MCF 10A (cell line): ENCODE results near the gene STK25. TPM values are rescaled to one million over a fixed set of nuclear protein-coding genes. Genes with fewer than 3 reads are reported as not detected.

Experiments used
- BruUV-seq: library from RNA; stranded (reverse); fragments of 400-500 nt; replicated peaks from 2 replicates; lab custom pipeline; 2021; lab: Mats Ljungman, UMichigan
- CTCF ChIA-PET: fragments of 300-600 bp; sonication (Branson Sonifier 250); formaldehyde crosslinking; extraction: SDS; loops from one replicate; lab custom pipeline; 2021; ENCODE audit warnings: antibody characterized with exemption, inconsistent platforms; lab: Yijun Ruan, JAX
- POLR2A ChIA-PET: fragments of 300-600, 350-650 bp; sonication (Branson Sonifier 250); formaldehyde crosslinking; extraction: SDS; loops from one replicate; lab custom pipeline; 2020; ENCODE audit warnings: antibody characterized with exemption, inconsistent platforms; lab: Yijun Ruan, JAX
- DNase-seq: peaks from one replicate; pipeline ENCODE4 v3.0.0-alpha.2; 2018; ENCODE audit not compliant: unreplicated experiment
- H3K27ac Mint-ChIP-seq: one replicate; pipeline ENCODE4 v1.8.0; 2022; ENCODE audit warnings: mild to moderate bottlenecking, low read depth, mixed read lengths; ENCODE audit not compliant: unreplicated experiment
- H3K27me3 Mint-ChIP-seq: one replicate; pipeline ENCODE4 v1.8.0; 2022; ENCODE audit warnings: mixed read lengths; ENCODE audit not compliant: insufficient read depth, unreplicated experiment
- H3K36me3 Mint-ChIP-seq: one replicate; pipeline ENCODE4 v1.8.0; 2022; ENCODE audit warnings: mild to moderate bottlenecking, moderate library complexity, mixed read lengths; ENCODE audit not compliant: insufficient read depth, unreplicated experiment
- H3K4me1 Mint-ChIP-seq: one replicate; pipeline ENCODE4 v1.8.0; 2022; ENCODE audit warnings: mixed read lengths; ENCODE audit not compliant: insufficient read depth, unreplicated experiment
- H3K4me3 Mint-ChIP-seq: one replicate; pipeline ENCODE4 v1.8.0; 2022; ENCODE audit warnings: mild to moderate bottlenecking, moderate library complexity, mixed read lengths; ENCODE audit not compliant: unreplicated experiment
- H3K9me3 Mint-ChIP-seq: one replicate; pipeline ENCODE4 v1.8.0; 2022; ENCODE audit warnings: mixed read lengths; ENCODE audit not compliant: unreplicated experiment
- CTCF ChIP-seq: fragments of 200-600 bp; IDR thresholded peaks from one replicate; pipeline ENCODE4 v1.8.0; 2022; ENCODE audit warnings: antibody characterized with exemption, mild to moderate bottlenecking; ENCODE audit not compliant: unreplicated experiment
- intact Hi-C: fragments of 100-400 bp; cut with micrococcal nuclease; formaldehyde crosslinking; loops from 2 replicates; pipeline ENCODE4 v1.14.1; 2022
- total RNA-seq: library from RNA; stranded (reverse); gene quantifications from 2 replicates; pipeline ENCODE4 v1.2.3, GENCODE V29; 2022

Gene STK25
- total RNA-seq, 1 experiment from 2014 or later, result 117 TPM

- Mint-ChIP-seq H3K4me3 (no peak overlapping the region), H3K4me1 (no peaks in the 10 kb centered on the region), H3K27ac (no peak overlapping the region), H3K27me3 (no peaks in the 10 kb centered on the region), H3K9me3 (no peaks in the 10 kb centered on the region), H3K36me3 (no peaks in the 10 kb centered on the region)
- BruUV-seq, result no TSS peak
- POLR2A ChIA-PET, result no interaction called here
- intact Hi-C loops, result no loop called here
- no peak for DNase-seq
- CTCF ChIA-PET, result interaction anchor here (0.6 kb wide), 1 partner anchor 38 kb away, joined by 5 read pairs; no protein-coding TSS in a partner anchor
- TF ChIP-seq CTCF, result no peak
Observed at GRCh38 chr2:241481687-241482086, 26.7 kb downstream of the STK25 start.

GRCh38 chr2:241479026-241479898, 29.1 kb downstream of the STK25 start:
- POLR2A ChIA-PET, result no interaction called here
- CTCF ChIA-PET, result no interaction called here
- Mint-ChIP-seq H3K27me3 (no peaks in the 10 kb centered on the region), H3K36me3 (no peaks in the 10 kb centered on the region), H3K9me3 (no peaks in the 10 kb centered on the region), H3K4me1 (no peaks in the 10 kb centered on the region), H3K4me3 (no peak overlapping the region), H3K27ac (no peak overlapping the region)
- intact Hi-C loops, result no loop called here
- no peak for TF ChIP-seq CTCF
- no TSS peak for BruUV-seq
- no peak for DNase-seq

- peaks cover under 1% of the 10 kb centered on the region for H3K27me3 Mint-ChIP-seq
- ChIA-PET CTCF (no interaction called here), POLR2A (interaction anchor here (0.8 kb wide), 1 partner anchor 10 kb away, joined by 3 read pairs; no protein-coding TSS in a partner anchor)
- DNase-seq, result no peak
- intact Hi-C loops, result no loop called here
- TF ChIP-seq CTCF, result no peak
- no peaks in the 10 kb centered on the region for H3K9me3 Mint-ChIP-seq
- BruUV-seq, result no TSS peak
- no peak overlapping the region for H3K27ac Mint-ChIP-seq
- no peak overlapping the region for H3K4me3 Mint-ChIP-seq
- H3K4me1 Mint-ChIP-seq, result no peaks in the 10 kb centered on the region
- H3K36me3 Mint-ChIP-seq, result no peaks in the 10 kb centered on the region
Observed at GRCh38 chr2:241478166-241478565, 30.2 kb downstream of the STK25 start.

GRCh38 chr2:241475267-241475666, 33.1 kb downstream of the STK25 start:
- no peak overlapping the region for H3K27ac Mint-ChIP-seq
- H3K36me3 Mint-ChIP-seq, result no peaks in the 10 kb centered on the region
- H3K9me3 Mint-ChIP-seq, result no peaks in the 10 kb centered on the region
- peaks cover 15% of the 10 kb centered on the region for H3K27me3 Mint-ChIP-seq
- no peak for DNase-seq
- intact Hi-C loops, result no loop called here
- no peak for TF ChIP-seq CTCF
- H3K4me3 Mint-ChIP-seq, result no peak overlapping the region
- POLR2A ChIA-PET, result interaction anchor here (0.6 to 0.7 kb wide), 2 partner anchors 40 to 110 kb away, joined by 4 read pairs; no protein-coding TSS in a partner anchor
- CTCF ChIA-PET, result no interaction called here
- no TSS peak for BruUV-seq
- no peaks in the 10 kb centered on the region for H3K4me1 Mint-ChIP-seq
